HEK293 (cell line): ENCODE data around the gene CISD1.

Experiments used
- CTCF ChIA-PET: fragments of 350-600 bp; formaldehyde crosslinking; extraction: SDS; loops from one replicate; lab custom pipeline; 2021; ENCODE audit warnings: antibody characterized with exemption; lab: Yijun Ruan, JAX
- POLR2A ChIA-PET: fragments of 300-600 bp; formaldehyde crosslinking; extraction: SDS; loops from one replicate; lab custom pipeline; 2020; ENCODE audit warnings: antibody characterized with exemption, inconsistent platforms; lab: Yijun Ruan, JAX
- H3K27ac ChIP-seq: fragments of 200-500 bp; sonication (Bioruptor generic); 2 replicates; pipeline ENCODE4 v1.5.1; 2014; ENCODE audit warnings: low read depth, low read length, control low read depth, inconsistent platforms; ENCODE audit errors: extremely low read depth
- H3K36me3 ChIP-seq, 2 experiments: fragments of 200-500 bp in 1 of 2; sonication (Bioruptor generic) in 1 of 2; 1 replicate in 1 of 2; 2 replicates in 1 of 2; pipeline ENCODE4 v1.5.1; 2014 to 2017; ENCODE audit warnings: inconsistent platforms in 2 of 2, low read length in 2 of 2; ENCODE audit not compliant: control insufficient read depth in 2 of 2, insufficient read depth in 1 of 2
- H3K4me1 ChIP-seq: fragments of 200-500 bp; sonication (Bioruptor generic); 2 replicates; pipeline ENCODE4 v1.5.1; 2014; ENCODE audit warnings: mild to moderate bottlenecking, low read length, inconsistent platforms; ENCODE audit not compliant: control insufficient read depth, insufficient read depth
- H3K4me3 ChIP-seq: 2 replicates; pipeline ENCODE4 v1.5.1; 2011; ENCODE audit warnings: low read depth, mild to moderate bottlenecking, control low read depth, low read length, moderate library complexity
- H3K9me3 ChIP-seq: fragments of 200-500 bp; sonication (Bioruptor generic); 2 replicates; pipeline ENCODE4 v1.5.1; 2014; ENCODE audit warnings: low read depth, low read length, inconsistent platforms; ENCODE audit not compliant: control insufficient read depth, insufficient read depth
- GFI1B ChIP-seq: fragments of 450-650 bp; formaldehyde crosslinking; IDR thresholded peaks from 2 replicates; pipeline ENCODE4 v1.5.1; 2016; ENCODE audit warnings: missing biosample characterization, missing genetic modification characterization
- MZF1 ChIP-seq: fragments of 450-650 bp; formaldehyde crosslinking; IDR thresholded peaks from 2 replicates; pipeline ENCODE4 v1.5.1; 2017; ENCODE audit warnings: missing biosample characterization, missing genetic modification characterization, borderline replicate concordance
- PRDM1 ChIP-seq: fragments of 450-650 bp; formaldehyde crosslinking; IDR thresholded peaks from 2 replicates; pipeline ENCODE4; 2016; ENCODE audit warnings: missing biosample characterization, missing genetic modification characterization
- PRDM4 ChIP-seq: fragments of 450-650 bp; formaldehyde crosslinking; IDR thresholded peaks from 2 replicates; pipeline ENCODE4 v1.5.1; 2017; ENCODE audit warnings: missing biosample characterization, missing genetic modification characterization
- SCRT1 ChIP-seq: fragments of 450-650 bp; formaldehyde crosslinking; IDR thresholded peaks from 2 replicates; pipeline ENCODE4 v1.5.1; 2016; ENCODE audit warnings: missing biosample characterization, missing genetic modification characterization, borderline replicate concordance
- SCRT2 ChIP-seq: fragments of 450-650 bp; formaldehyde crosslinking; IDR thresholded peaks from 2 replicates; pipeline ENCODE4 v1.5.1; 2016; ENCODE audit warnings: missing biosample characterization, missing genetic modification characterization
- SP2 ChIP-seq: fragments of 450-650 bp; formaldehyde crosslinking; IDR thresholded peaks from 2 replicates; pipeline ENCODE4 v1.5.1; 2016; ENCODE audit warnings: missing biosample characterization, missing genetic modification characterization
- SP3 ChIP-seq: fragments of 450-650 bp; formaldehyde crosslinking; IDR thresholded peaks from 2 replicates; pipeline ENCODE4 v1.5.1; 2016; ENCODE audit warnings: missing biosample characterization, missing genetic modification characterization
- YY1 ChIP-seq: fragments of 450-650 bp; formaldehyde crosslinking; IDR thresholded peaks from 2 replicates; pipeline ENCODE4 v1.5.1; 2018; ENCODE audit warnings: missing biosample characterization, missing genetic modification characterization
- YY2 ChIP-seq: fragments of 450-650 bp; formaldehyde crosslinking; IDR thresholded peaks from 2 replicates; pipeline ENCODE4 v1.5.1; 2016; ENCODE audit warnings: missing biosample characterization, missing genetic modification characterization
- ZBTB17 ChIP-seq: fragments of 450-650 bp; formaldehyde crosslinking; IDR thresholded peaks from 2 replicates; pipeline ENCODE4 v1.5.1; 2016; ENCODE audit warnings: missing biosample characterization, missing genetic modification characterization
- ZNF202 ChIP-seq: fragments of 450-650 bp; formaldehyde crosslinking; IDR thresholded peaks from 2 replicates; pipeline ENCODE4 v1.5.1; 2016; ENCODE audit warnings: missing biosample characterization, missing genetic modification characterization, borderline replicate concordance
- ZNF26 ChIP-seq: fragments of 450-650 bp; formaldehyde crosslinking; IDR thresholded peaks from 2 replicates; pipeline ENCODE4 v1.5.1; 2016; ENCODE audit warnings: missing biosample characterization, missing genetic modification characterization
- ZNF280D ChIP-seq: fragments of 450-650 bp; formaldehyde crosslinking; IDR thresholded peaks from 2 replicates; pipeline ENCODE4 v1.5.1; 2016; ENCODE audit warnings: missing biosample characterization, missing genetic modification characterization
- ZNF324 ChIP-seq: fragments of 450-650 bp; formaldehyde crosslinking; IDR thresholded peaks from 2 replicates; pipeline ENCODE4 v1.5.1; 2016; ENCODE audit warnings: missing biosample characterization, missing genetic modification characterization
- ZNF341 ChIP-seq: fragments of 450-650 bp; formaldehyde crosslinking; IDR thresholded peaks from 2 replicates; pipeline ENCODE4; 2016; ENCODE audit warnings: low read depth, missing biosample characterization, missing genetic modification characterization
- ZNF391 ChIP-seq: fragments of 450-650 bp; formaldehyde crosslinking; IDR thresholded peaks from 2 replicates; pipeline ENCODE4 v1.5.1; 2016; ENCODE audit warnings: low read depth, missing biosample characterization, missing genetic modification characterization, borderline replicate concordance
- ZNF426 ChIP-seq: fragments of 450-650 bp; formaldehyde crosslinking; IDR thresholded peaks from 2 replicates; pipeline ENCODE4 v1.5.1; 2017; ENCODE audit warnings: missing biosample characterization, missing genetic modification characterization, mild to moderate bottlenecking, inconsistent platforms, moderate library complexity
- ZNF548 ChIP-seq: fragments of 450-650 bp; formaldehyde crosslinking; IDR thresholded peaks from 2 replicates; pipeline ENCODE4 v1.5.1; 2016; ENCODE audit warnings: missing biosample characterization, missing genetic modification characterization
- ZNF596 ChIP-seq: fragments of 450-650 bp; IDR thresholded peaks from 2 replicates; pipeline ENCODE4 v1.5.0; 2018; ENCODE audit warnings: missing biosample characterization, mild to moderate bottlenecking, missing genetic modification characterization, moderate library complexity
- ZNF629 ChIP-seq: fragments of 450-650 bp; formaldehyde crosslinking; IDR thresholded peaks from 2 replicates; pipeline ENCODE4 v1.5.1; 2017; ENCODE audit warnings: missing biosample characterization, missing genetic modification characterization
- ZNF707 ChIP-seq: fragments of 450-650 bp; formaldehyde crosslinking; IDR thresholded peaks from 2 replicates; pipeline ENCODE4 v1.5.1; 2016; ENCODE audit warnings: missing biosample characterization, missing genetic modification characterization
- ZNF76 ChIP-seq: fragments of 450-650 bp; formaldehyde crosslinking; IDR thresholded peaks from 2 replicates; pipeline ENCODE4; 2016; ENCODE audit warnings: low read depth, missing biosample characterization, missing genetic modification characterization, borderline replicate concordance
- ZXDB ChIP-seq: fragments of 450-650 bp; formaldehyde crosslinking; IDR thresholded peaks from 2 replicates; pipeline ENCODE4 v1.5.1; 2016; ENCODE audit warnings: missing biosample characterization, missing genetic modification characterization
- TF ChIP-seq, protein P1 (sequence below): sonication (generic); formaldehyde crosslinking; IDR thresholded peaks from 2 replicates; pipeline ENCODE4 v1.8.1; 2022; ENCODE audit warnings: mild to moderate bottlenecking, moderate library complexity, missing genetic modification reagents

CISD1 gene

DNA sequence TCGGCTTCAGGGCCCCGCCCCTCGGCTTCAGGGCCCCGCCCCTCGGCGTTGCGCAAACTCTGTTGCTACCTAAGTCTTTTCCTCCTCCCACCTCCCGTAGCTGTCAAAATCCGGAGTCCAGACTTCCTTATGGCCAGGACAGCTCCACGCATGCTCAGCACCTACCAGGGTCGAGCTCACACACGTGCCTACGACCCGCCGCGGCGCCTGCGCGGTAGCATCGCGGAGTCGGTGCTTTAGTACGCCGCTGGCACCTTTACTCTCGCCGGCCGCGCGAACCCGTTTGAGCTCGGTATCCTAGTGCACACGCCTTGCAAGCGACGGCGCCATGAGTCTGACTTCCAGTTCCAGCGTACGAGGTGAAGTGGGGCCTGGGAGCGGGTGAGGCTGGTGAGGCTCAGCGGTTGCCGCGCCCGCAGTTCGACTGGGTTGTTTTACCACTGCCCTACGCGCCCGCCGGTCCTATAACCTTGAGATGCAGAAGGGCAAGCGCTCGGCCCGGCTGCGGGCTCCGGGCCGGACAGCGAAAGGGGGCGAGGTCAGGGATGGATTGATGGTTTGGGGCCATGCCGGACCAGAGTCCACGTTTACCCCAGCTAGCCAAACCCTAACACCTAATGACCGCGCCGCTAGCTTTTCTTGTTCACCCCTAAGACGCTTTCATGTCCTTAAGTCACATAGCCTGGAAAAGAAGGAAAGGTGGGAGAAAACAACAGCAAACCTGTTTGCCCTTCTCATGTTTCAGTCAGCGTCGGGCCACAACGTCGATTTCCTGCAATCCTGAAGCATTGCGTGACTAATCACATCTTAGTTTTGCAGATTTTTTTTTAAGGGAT is at the start of gene CISD1 (continued):
- TF ChIP-seq PRDM4 (tag by site-specific recombination): peak; percentile 6; the same call in 1 of the 2 replicates
- peak; percentile 40 for TF ChIP-seq ZNF341
- no peak for TF ChIP-seq ZNF391
- TF ChIP-seq, protein P1, sequence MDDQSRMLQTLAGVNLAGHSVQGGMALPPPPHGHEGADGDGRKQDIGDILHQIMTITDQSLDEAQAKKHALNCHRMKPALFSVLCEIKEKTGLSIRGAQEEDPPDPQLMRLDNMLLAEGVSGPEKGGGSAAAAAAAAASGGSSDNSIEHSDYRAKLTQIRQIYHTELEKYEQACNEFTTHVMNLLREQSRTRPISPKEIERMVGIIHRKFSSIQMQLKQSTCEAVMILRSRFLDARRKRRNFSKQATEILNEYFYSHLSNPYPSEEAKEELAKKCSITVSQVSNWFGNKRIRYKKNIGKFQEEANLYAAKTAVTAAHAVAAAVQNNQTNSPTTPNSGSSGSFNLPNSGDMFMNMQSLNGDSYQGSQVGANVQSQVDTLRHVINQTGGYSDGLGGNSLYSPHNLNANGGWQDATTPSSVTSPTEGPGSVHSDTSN (CRISPR knock-in tag): peak; percentile 88; the same call in 1 of the 2 replicates
- no peak for TF ChIP-seq ZNF426
- no peak; the same call in 1 of the 2 replicates for TF ChIP-seq YY2 (tag by site-specific recombination)
- TF ChIP-seq ZXDB (tag by site-specific recombination): peak; percentile 47; the same call in 1 of the 2 replicates
- peak; percentile 78 for TF ChIP-seq YY1 (tag by site-specific recombination)
- TF ChIP-seq ZBTB17 (tag by site-specific recombination): peak; percentile 88
- TF ChIP-seq ZNF26 (tag by site-specific recombination): no peak
- TF ChIP-seq ZNF629 (tag by site-specific recombination): no peak; the same call in 1 of the 2 replicates
- no peak for TF ChIP-seq ZNF707 (tag by site-specific recombination)
- peak; percentile 89 for TF ChIP-seq GFI1B

- Histone ChIP-seq H3K9me3 (no peaks in the 10 kb centered on the region), H3K4me1 (peaks cover 3% of the 10 kb centered on the region; the same call in 1 of the 2 replicates), H3K4me3 (no peak overlapping the region), H3K36me3 (peaks cover 0 to 7% of the 10 kb centered on the region in 2 experiments; a peak in 2 of 3 replicates), H3K27ac (no peak overlapping the region)
- CTCF ChIA-PET: no interaction called here
- POLR2A ChIA-PET: no interaction called here
- TF ChIP-seq SCRT1 (tag by site-specific recombination) (0 out of 2 replicates have a peak, but pooled peaks have one; percentile 11), ZNF596 (tag by site-specific recombination) (no peak), SCRT2 (tag by site-specific recombination) (peak; percentile 81), ZNF202 (tag by site-specific recombination) (no peak)
Measured at GRCh38 chr10:58219875-58220274, 49.1 kb upstream of the CISD1 start.

DNA sequence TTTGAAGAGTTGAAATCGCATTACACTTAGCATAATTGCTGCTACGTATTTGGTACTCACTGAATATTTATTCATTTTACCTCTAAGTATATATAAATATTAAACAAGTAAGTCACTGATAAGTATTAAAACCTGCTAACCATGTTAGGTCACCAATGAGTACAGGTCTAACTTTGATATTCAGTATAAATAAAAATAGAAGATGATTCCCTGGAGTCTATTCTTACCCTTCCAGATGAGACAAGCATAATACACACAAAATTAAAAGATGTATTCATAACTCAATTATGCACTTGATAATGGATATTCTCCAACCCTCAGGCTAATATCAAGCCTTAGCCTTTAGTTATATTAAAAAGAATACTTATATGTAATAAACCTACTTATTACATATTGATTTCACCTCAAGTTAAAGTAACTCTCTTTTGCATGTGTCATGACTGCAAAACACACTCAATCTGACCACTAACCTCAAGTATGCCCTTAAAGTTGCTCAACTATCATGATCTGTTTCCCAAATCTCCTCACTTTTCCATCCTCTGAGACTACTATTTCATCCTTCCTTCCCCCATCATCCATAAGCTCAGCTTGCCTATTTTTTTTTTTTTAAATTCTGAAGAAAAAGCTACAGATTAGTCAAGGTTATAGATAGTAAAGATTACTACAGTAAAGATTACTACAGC is 48.1 kb upstream of the CISD1 start:
- no peak overlapping the region for H3K27ac ChIP-seq
- H3K4me3 ChIP-seq: no peak overlapping the region
- H3K36me3 ChIP-seq: peaks cover 0 to 8% of the 10 kb centered on the region in 2 experiments; a peak in 2 of 3 replicates
- H3K9me3 ChIP-seq: no peaks in the 10 kb centered on the region
- H3K4me1 ChIP-seq: peaks cover 5% of the 10 kb centered on the region
- CTCF ChIA-PET: interaction anchor here (0.6 kb wide), 1 partner anchor 129 kb away, joined by 3 read pairs; no protein-coding TSS in a partner anchor
- POLR2A ChIA-PET: no interaction called here
- TF ChIP-seq ZNF280D (tag by site-specific recombination) (no peak), SP3 (no peak), PRDM1 (tag by site-specific recombination) (no peak), ZNF324 (no peak), ZNF76 (tag by site-specific recombination) (no peak), MZF1 (tag by site-specific recombination) (no peak), SP2 (tag by site-specific recombination) (no peak), ZNF548 (tag by site-specific recombination) (no peak)
